HepG2 (cell line): ENCODE data around the gene BTBD19. TPM values are rescaled to one million over a fixed set of nuclear protein-coding genes. Genes with fewer than 3 reads are reported as not detected.
A peak's percentile ranks its signal among the peaks of the same experiment; 100 is the strongest.

Experiments
- AKNA ChIP-seq: sonication (generic); formaldehyde crosslinking; IDR thresholded peaks from 2 replicates; pipeline ENCODE4 v1.4.0; 2020; ENCODE audit warnings: missing genetic modification reagents, borderline replicate concordance
- GATA4 ChIP-seq: sonication (generic); IDR thresholded peaks from 2 replicates; pipeline ENCODE4 v1.6.1; 2016; ENCODE audit warnings: antibody characterized with exemption, low read depth, borderline replicate concordance
- KLF13 ChIP-seq: sonication (generic); formaldehyde crosslinking; IDR thresholded peaks from 2 replicates; pipeline ENCODE4 v1.4.0; 2020; ENCODE audit warnings: mild to moderate bottlenecking, missing genetic modification reagents
- MTF2 ChIP-seq: sonication (generic); formaldehyde crosslinking; IDR thresholded peaks from 2 replicates; pipeline ENCODE4 v1.5.0; 2020; ENCODE audit warnings: missing genetic modification reagents, borderline replicate concordance
- NAIF1 ChIP-seq: sonication (generic); formaldehyde crosslinking; IDR thresholded peaks from 2 replicates; pipeline ENCODE4 v1.5.0; 2020; ENCODE audit warnings: mild to moderate bottlenecking, missing genetic modification reagents, borderline replicate concordance
- NFATC3 ChIP-seq: sonication (generic); formaldehyde crosslinking; IDR thresholded peaks from 2 replicates; pipeline ENCODE4 v1.5.1; 2020; ENCODE audit warnings: mild to moderate bottlenecking, missing genetic modification reagents
- NR2F1 ChIP-seq, 2 experiments: fragments of 450-650 bp in 1 of 2; formaldehyde crosslinking in 1 of 2; IDR thresholded peaks; 2 replicates each; pipeline versions ENCODE4 v1.5.0 to v1.6.1; 2016 to 2020; ENCODE audit warnings: mild to moderate bottlenecking in 1 of 2, missing compliant biosample characterization in 1 of 2, missing genetic modification reagents in 1 of 2, moderate library complexity in 1 of 2
- PHF21A ChIP-seq: sonication (generic); formaldehyde crosslinking; IDR thresholded peaks from 2 replicates; pipeline ENCODE4 v1.5.0; 2020; ENCODE audit warnings: mild to moderate bottlenecking, missing genetic modification reagents
- SNAI1 ChIP-seq: sonication (generic); formaldehyde crosslinking; IDR thresholded peaks from 2 replicates; pipeline ENCODE4 v1.5.0; 2020; ENCODE audit warnings: mild to moderate bottlenecking, missing genetic modification reagents, borderline replicate concordance
- TCF12 ChIP-seq, 2 experiments: fragments of 450-650 bp in 1 of 2; sonication (generic) in 1 of 2; formaldehyde crosslinking in 1 of 2; IDR thresholded peaks; 2 replicates each; pipeline versions ENCODE4 v1.6.1 to v1.8.0; 2017 to 2022; ENCODE audit warnings: antibody characterized with exemption in 1 of 2, mild to moderate bottlenecking in 1 of 2, missing genetic modification reagents in 1 of 2, moderate library complexity in 1 of 2
- THAP7 ChIP-seq: sonication (generic); formaldehyde crosslinking; IDR thresholded peaks from 2 replicates; pipeline ENCODE4 v1.8.1; 2023; ENCODE audit warnings: mild to moderate bottlenecking, missing genetic modification reagents
- ZBTB7A ChIP-seq: sonication (generic); formaldehyde crosslinking; IDR thresholded peaks from 2 replicates; pipeline ENCODE4 v1.8.0; 2022; ENCODE audit warnings: mild to moderate bottlenecking, missing genetic modification reagents
- ZNF282 ChIP-seq: fragments of 450-650 bp; IDR thresholded peaks from 2 replicates; pipeline ENCODE4 v1.6.1; 2018; ENCODE audit not compliant: partially characterized antibody
- ZNF510 ChIP-seq: sonication (generic); formaldehyde crosslinking; IDR thresholded peaks from 2 replicates; pipeline ENCODE4 v1.4.0; 2020; ENCODE audit warnings: low read depth, mild to moderate bottlenecking, missing genetic modification reagents
- ZNF546 ChIP-seq: sonication (generic); formaldehyde crosslinking; conservative IDR thresholded peaks from 2 replicates; pipeline ENCODE4 v1.8.1; 2023; ENCODE audit warnings: mild to moderate bottlenecking, missing genetic modification reagents
- ZNF670 ChIP-seq: sonication (generic); formaldehyde crosslinking; IDR thresholded peaks from 2 replicates; pipeline ENCODE4 v1.8.0; 2022; ENCODE audit warnings: mild to moderate bottlenecking, missing genetic modification reagents, borderline replicate concordance
- ZSCAN21 ChIP-seq: sonication (generic); formaldehyde crosslinking; IDR thresholded peaks from 2 replicates; pipeline ENCODE4 v1.8.0; 2022; ENCODE audit warnings: mild to moderate bottlenecking, missing genetic modification reagents, moderate library complexity, borderline replicate concordance
- ZSCAN29 ChIP-seq: sonication (generic); formaldehyde crosslinking; conservative IDR thresholded peaks from 2 replicates; pipeline ENCODE4 v1.4.0; 2020; ENCODE audit warnings: mild to moderate bottlenecking, missing genetic modification reagents
- polyA plus RNA-seq, 8 experiments: library from polyadenylated mRNA; depleted of rRNA in 3 of 8; stranded (reverse) in 7 of 8; unstranded in 1 of 8; fragments of >200 nt; fragmentation: Illumina TruSeq in 4 of 8; extraction: Trizol in 4 of 8; gene quantifications; 2 replicates each; pipeline versions ENCODE4 v1.2.1 to v1.2.3, GENCODE V29; 2011 to 2016; ENCODE audit warnings: low read depth in 4 of 8, missing spikeins in 1 of 8, mixed read lengths in 1 of 8; ENCODE audit not compliant: insufficient read depth in 1 of 8
- total RNA-seq, 5 experiments: library from RNA; depleted of rRNA; stranded (reverse); fragments of >200 nt; fragmentation: Illumina TruSeq; extraction: Trizol; gene quantifications; 2 replicates each; pipeline ENCODE4 v1.2.3, GENCODE V29; 2016; ENCODE audit warnings: low read depth in 1 of 5
- TF ChIP-seq, protein P1 (sequence below): sonication (generic); formaldehyde crosslinking; IDR thresholded peaks from 2 replicates; pipeline ENCODE4 v1.8.0; 2022; ENCODE audit warnings: missing genetic modification reagents, mild to moderate bottlenecking, borderline replicate concordance
- TF ChIP-seq, protein P2 (sequence below): IDR thresholded peaks from 2 replicates; pipeline ENCODE4 v1.6.1; 2016; ENCODE audit warnings: low read depth, control low read depth

The BTBD19 gene
- total and polyA plus RNA-seq, 2 of the 13 experiments (the other 11 are each of a cell fraction or from before 2014, with no cell fraction given): 2.7 to 6.7 TPM

GRCh38 chr1:44808938-44809917, 905 bp downstream of the BTBD19 start (continued):
- no peak for TF ChIP-seq AKNA (CRISPR knock-in tag)
- TF ChIP-seq ZNF546 (CRISPR knock-in tag): no peak
- no peak for TF ChIP-seq ZNF282
- no peak for TF ChIP-seq NAIF1 (CRISPR knock-in tag)
- 0 out of 2 replicates have a peak, but pooled peaks have one; percentile 12 for TF ChIP-seq GATA4
- no peak for TF ChIP-seq NR2F1 (CRISPR knock-in tag; IDR thresholded peaks at IDR 0.05)
- TF ChIP-seq SNAI1 (CRISPR knock-in tag): peak; percentile 60; the same call in 1 of the 2 replicates
- TF ChIP-seq TCF12 (IDR thresholded peaks at IDR 0.05): no peak
- TF ChIP-seq TCF12 (CRISPR knock-in tag; IDR thresholded peaks at IDR 0.05): no peak
- TF ChIP-seq, protein P1, sequence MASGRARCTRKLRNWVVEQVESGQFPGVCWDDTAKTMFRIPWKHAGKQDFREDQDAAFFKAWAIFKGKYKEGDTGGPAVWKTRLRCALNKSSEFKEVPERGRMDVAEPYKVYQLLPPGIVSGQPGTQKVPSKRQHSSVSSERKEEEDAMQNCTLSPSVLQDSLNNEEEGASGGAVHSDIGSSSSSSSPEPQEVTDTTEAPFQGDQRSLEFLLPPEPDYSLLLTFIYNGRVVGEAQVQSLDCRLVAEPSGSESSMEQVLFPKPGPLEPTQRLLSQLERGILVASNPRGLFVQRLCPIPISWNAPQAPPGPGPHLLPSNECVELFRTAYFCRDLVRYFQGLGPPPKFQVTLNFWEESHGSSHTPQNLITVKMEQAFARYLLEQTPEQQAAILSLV: no peak
- TF ChIP-seq, protein P2, sequence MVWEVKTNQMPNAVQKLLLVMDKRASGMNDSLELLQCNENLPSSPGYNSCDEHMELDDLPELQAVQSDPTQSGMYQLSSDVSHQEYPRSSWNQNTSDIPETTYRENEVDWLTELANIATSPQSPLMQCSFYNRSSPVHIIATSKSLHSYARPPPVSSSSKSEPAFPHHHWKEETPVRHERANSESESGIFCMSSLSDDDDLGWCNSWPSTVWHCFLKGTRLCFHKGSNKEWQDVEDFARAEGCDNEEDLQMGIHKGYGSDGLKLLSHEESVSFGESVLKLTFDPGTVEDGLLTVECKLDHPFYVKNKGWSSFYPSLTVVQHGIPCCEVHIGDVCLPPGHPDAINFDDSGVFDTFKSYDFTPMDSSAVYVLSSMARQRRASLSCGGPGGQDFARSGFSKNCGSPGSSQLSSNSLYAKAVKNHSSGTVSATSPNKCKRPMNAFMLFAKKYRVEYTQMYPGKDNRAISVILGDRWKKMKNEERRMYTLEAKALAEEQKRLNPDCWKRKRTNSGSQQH: no peak
- no peak for TF ChIP-seq NFATC3 (CRISPR knock-in tag)
- TF ChIP-seq ZNF510 (CRISPR knock-in tag): no peak
- no peak for TF ChIP-seq ZSCAN21 (CRISPR knock-in tag)
- TF ChIP-seq ZBTB7A (CRISPR knock-in tag): 0 out of 2 replicates have a peak, but pooled peaks have one; percentile 50
- TF ChIP-seq THAP7 (CRISPR knock-in tag): no peak
- no peak for TF ChIP-seq KLF13 (CRISPR knock-in tag)
- peak; percentile 9; the same call in 1 of the 2 replicates for TF ChIP-seq PHF21A (CRISPR knock-in tag)
- 0 out of 2 replicates have a peak, but pooled peaks have one; percentile 21 for TF ChIP-seq ZNF670 (CRISPR knock-in tag)
- no peak for TF ChIP-seq MTF2 (CRISPR knock-in tag)
- no peak for TF ChIP-seq ZSCAN29 (CRISPR knock-in tag)
